Fibroblast of upper back skin (primary cell): Measurements from ENCODE around the gene HERPUD1.
"Not testable (repeated sequence)": the region's sequence is repeated elsewhere in the genome, so short reads cannot be mapped to it uniquely, and the experiment has no call there.

Source experiments
- DNase-seq: peaks from one replicate; pipeline ENCODE4 v3.0.0-alpha.2; 2013

The HERPUD1 gene

GRCh38 chr16:56961851-56962281, 29.9 kb downstream of the HERPUD1 start, which contains the start of gene CETP:
TSS of gene CETP (plus strand) at chr16:56961950. CDS start at chr16:56961980, 30 bp downstream.
- no peak for DNase-seq

- peak; percentile 78 for DNase-seq
Measured at GRCh38 chr16:56964243-56965148, 32.6 kb downstream of the HERPUD1 start.

- no peak for DNase-seq
Measured at GRCh38 chr16:56965149-56966092, 33.5 kb downstream of the HERPUD1 start.

GRCh38 chr16:56966093-56966475, 34.1 kb downstream of the HERPUD1 start:
- DNase-seq, result no peak

- peak; percentile 50 for DNase-seq
Measured at GRCh38 chr16:56967733-56968132, 35.8 kb downstream of the HERPUD1 start.

GRCh38 chr16:56969769-56970168, 37.8 kb downstream of the HERPUD1 start:
- DNase-seq, result no peak

- peak; percentile 21 for DNase-seq
Measured at GRCh38 chr16:56970934-56971767, 39.2 kb downstream of the HERPUD1 start.

GRCh38 chr16:56971768-56972043, 39.8 kb downstream of the HERPUD1 start:
- no peak for DNase-seq

GRCh38 chr16:56972403-56973293, 40.7 kb downstream of the HERPUD1 start:
- no peak for DNase-seq

- no peak for DNase-seq
Measured at GRCh38 chr16:56973294-56973689, 41.4 kb downstream of the HERPUD1 start.

- not testable (repeated sequence) for DNase-seq
Measured at GRCh38 chr16:56973899-56974298, 42.0 kb downstream of the HERPUD1 start.

GRCh38 chr16:56974549-56975300, 42.8 kb downstream of the HERPUD1 start:
- no peak for DNase-seq

- DNase-seq, result no peak
Measured at GRCh38 chr16:56975714-56976113, 43.8 kb downstream of the HERPUD1 start.

- DNase-seq, result no peak
Measured at GRCh38 chr16:56977216-56977615, 45.3 kb downstream of the HERPUD1 start.

- DNase-seq, result no peak
Measured at GRCh38 chr16:56977823-56978430, 46.0 kb downstream of the HERPUD1 start.

- no peak for DNase-seq
Measured at GRCh38 chr16:56980201-56980535, 48.2 kb downstream of the HERPUD1 start.

- no peak for DNase-seq
Measured at GRCh38 chr16:56980792-56981724, 49.1 kb downstream of the HERPUD1 start.

- no peak for DNase-seq
Measured at GRCh38 chr16:56981729-56982271, 49.9 kb downstream of the HERPUD1 start.

GRCh38 chr16:56982695-56983094, 50.8 kb downstream of the HERPUD1 start:
- no peak for DNase-seq
